Measurements from ENCODE around the gene WFDC1.

GRCh38 chr16:84367750-84368307, 73.2 kb downstream of the WFDC1 start:
- TF ChIP-seq CTCF (IDR thresholded peaks at IDR 0.05; ENCODE audit: low read depth, low read length) (no peak), EZH2phosphoT487 (IDR thresholded peaks at IDR 0.05; ENCODE audit: low read depth) (no peak)

Measured in OCI-LY3 (cell line).